HG02798 (cell line): Measurements from ENCODE around the gene EBNA1BP2.
"Not testable (repeated sequence)": the region's sequence is repeated elsewhere in the genome, so short reads cannot be mapped to it uniquely, and the experiment has no call there.

Experiments used
- ATAC-seq: cut with Tn5 transposase; IDR thresholded peaks from one replicate; pipeline ENCODE4 v1.9.1; 2021; ENCODE audit warnings: mild to moderate bottlenecking; ENCODE audit not compliant: unreplicated experiment, poor library complexity

EBNA1BP2 gene

DNA sequence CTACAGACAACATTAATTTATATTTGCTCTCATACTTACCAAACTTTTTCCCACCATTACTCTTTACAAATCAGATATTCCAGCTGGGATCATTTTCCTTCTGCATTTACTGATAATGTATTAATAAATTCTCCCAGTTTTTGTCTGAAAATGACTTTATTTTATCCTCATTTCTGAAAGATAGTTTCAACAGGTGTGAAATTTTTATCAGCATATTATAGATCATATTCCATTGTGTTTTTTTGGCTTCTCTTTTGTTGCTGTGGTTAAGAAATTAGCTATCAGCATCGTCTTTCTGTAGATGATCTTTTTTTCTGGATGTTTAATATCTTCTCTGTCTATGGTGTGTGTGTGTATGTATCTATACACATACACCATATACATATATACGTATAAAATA, 2.8 kb upstream of the EBNA1BP2 start:
- ATAC-seq: no peak

DNA sequence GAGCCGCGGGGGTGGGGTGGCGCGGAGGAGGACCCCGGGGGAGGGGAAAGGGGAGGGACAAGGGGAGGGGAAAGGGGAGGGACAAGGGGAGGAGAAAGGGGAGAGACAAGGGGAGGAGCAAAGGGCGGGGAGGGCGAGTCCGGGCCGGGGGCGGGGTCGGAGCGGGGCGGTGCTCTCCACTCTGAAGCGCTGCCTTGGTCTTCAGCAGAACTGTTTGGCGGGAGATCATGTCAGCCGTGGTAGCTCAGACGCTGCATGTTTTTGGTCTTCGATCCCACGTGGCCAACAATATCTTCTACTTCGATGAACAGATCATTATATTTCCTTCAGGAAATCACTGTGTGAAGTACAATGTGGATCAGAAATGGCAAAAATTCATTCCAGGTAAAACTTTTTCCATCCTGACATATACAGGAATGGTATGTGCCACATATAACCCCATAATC, 460 bp upstream of the EBNA1BP2 start:
- peak; percentile 50 for ATAC-seq

DNA sequence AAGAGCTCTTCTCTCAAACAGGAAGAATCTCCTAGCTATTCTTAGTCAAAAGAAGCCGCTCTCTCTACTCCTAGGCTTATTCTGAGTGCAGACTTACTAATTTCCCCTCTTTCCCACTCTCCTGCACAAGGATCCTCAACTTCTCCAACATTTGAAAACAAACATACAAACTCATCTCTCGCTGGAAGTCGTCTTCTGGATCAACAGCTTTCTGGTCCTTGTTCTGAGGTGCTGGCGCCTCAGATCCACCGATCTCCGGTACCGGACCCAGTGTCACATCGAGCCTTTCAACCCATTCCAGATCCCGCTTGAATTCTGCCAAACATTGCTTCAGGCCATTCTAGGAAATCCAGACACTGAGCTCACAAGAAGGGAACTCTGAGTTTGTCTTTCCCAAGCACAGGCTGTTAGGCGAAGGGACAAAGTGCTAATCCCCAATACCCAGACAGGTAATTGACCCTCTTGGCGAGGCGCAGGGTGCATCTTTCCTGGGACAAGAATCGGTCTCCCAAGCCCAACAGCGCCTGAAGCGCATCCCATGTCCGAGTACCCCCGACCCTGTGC, 696 bp downstream of the EBNA1BP2 start:
- ATAC-seq: no peak

GRCh38 chr1:43165765-43166164, 6.3 kb downstream of the EBNA1BP2 start:
- ATAC-seq: no peak

DNA sequence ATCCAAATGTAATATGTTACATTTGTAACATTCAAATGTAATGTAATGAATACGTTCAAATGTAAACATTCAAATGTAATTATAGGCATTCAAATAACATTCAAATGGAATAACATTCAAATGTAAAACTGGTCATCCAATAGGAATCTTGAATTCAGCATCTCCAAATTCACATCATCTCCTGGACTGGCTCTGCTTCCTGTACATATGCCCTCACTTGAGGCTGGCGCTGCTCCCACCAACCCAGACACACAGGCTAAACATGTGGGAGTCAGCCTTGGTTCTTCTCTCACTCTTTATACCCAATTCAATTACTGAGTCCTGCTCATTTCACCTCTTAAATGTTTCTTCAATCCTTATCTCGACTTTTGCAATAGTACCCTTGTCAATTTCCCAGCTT, 6.9 kb downstream of the EBNA1BP2 start:
- no peak for ATAC-seq

DNA sequence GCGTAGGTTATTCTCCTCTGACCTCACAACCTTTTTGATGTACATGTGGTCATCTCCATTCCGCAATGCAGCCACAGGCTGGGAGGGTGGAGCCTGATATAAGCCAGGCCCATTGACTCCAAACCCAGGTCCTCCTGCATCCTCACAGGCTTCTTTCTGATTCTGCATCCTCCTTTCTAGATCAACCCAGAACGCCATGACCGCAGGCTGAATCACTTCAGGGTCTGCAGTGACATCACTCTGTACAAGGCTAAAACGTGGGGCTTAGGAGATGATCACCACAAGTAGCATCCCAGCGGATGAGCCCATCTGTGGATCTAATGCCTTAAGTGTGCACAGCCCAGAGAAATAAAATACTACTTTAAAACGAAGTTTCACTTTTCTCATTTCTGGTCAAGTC, 16.1 kb downstream of the EBNA1BP2 start:
- no peak for ATAC-seq

DNA sequence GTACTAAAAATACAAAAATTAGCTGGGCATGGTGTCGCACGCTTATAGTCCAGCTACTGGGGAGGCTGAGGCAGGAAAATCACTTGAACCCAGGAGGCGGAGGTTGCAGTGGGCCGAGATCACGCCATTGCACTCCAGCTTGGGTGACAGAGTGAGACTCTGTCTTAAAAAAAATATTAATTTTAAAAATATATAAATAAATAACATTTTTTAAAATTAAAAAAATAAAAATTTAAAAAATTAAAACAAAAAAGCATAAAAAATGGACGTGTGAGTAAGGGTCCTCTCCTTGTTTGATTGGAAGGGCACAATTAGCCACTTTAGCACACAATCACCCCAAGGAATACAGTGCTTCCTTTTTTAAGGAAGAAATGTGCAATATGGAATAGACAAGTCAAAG, 18.6 kb downstream of the EBNA1BP2 start:
- ATAC-seq: no peak

DNA sequence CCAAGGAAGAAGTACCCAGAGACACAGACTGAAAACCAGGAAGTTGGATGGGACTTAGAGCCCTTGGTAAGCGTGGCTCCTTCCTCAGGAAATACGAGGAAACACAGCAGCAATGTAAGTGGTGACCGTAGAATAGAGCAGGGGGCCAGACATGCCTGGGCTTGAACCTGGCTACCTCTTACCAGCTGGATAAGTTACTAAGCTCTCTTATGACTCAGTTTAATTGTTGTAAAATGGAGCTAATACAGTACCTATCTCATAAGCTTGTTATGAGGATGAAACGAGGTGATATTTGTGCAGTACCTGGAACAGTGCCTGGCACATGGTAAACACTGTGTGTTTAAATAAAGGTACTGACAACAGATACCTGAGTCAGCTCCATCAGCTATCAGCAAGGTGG, 19.2 kb downstream of the EBNA1BP2 start:
- ATAC-seq: no peak

- ATAC-seq: no peak
Observed at GRCh38 chr1:43149889-43150288, 22.2 kb downstream of the EBNA1BP2 start.

DNA sequence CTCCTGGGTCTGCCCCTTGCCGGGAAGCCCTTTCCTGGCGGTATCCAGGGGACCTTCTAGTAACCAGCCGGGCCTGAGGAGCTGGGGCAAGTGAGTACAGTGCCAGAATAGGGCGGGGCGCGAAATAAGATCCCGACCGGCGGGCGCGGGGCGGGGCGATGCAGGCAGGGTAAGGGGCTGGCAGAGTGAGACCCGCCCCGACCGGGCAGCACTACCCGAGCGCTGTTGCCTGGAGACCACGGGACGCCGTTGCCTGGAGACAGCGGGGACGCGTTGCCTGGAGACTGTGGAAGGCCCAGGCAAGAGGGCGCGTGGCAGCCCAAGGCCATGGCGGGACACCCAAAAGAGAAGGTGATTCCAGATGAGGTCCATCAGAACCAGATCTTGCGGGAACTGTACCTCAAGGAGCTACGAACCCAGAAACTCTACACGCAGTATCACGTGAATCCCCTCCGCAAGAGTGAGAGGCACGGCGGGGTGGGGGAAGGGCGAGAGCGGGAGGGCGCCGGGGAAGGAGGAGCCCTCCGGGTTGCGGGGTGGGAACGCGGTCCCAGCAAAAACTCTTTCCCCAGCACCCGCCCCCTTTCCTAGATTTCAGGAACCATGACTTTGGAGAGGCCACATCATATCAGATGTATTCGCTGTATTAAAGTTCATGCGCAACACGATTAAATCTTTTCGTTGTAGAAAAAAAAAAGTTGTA, 24.3 kb downstream of the EBNA1BP2 start:
- no peak for ATAC-seq

DNA sequence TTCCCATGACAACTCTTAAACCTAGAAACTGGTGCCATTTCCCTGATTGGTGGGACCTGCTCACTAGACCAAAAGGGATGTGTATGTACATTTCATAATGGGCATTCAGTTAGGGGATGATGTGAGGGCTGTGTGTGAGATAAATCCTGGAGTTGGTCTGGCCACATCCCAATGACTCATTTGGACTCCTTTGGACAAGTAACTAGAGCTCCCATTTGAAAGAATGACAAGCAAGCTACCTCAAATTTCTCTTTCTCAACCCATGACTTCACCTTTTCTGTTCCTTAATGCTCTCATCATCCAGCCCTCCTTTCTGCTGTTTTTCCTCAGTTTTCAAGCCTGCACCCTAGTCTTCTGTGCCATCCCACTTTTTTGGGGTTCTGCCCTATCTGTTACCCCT, 27.9 kb downstream of the EBNA1BP2 start:
- no peak for ATAC-seq

- no peak for ATAC-seq
Observed at GRCh38 chr1:43143441-43143888, 28.6 kb downstream of the EBNA1BP2 start.

DNA sequence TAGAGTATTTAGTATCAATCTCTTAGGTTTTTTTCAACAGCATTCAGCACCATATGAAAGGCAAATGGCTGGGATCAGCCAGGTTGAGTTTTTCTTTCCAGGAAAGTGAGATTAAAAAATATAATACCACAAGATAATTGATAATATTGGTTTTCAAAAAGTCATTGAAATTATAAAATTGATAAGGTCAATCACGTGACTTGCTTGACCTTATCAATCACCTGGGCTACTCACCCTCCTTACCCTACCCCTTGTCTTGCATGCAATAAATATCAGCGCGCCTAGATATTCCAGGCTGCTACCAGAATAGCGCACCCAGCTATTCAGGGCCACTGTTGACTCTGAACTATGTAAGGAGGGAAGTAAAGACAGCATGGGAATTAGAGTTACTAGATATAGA, 31.5 kb downstream of the EBNA1BP2 start:
- ATAC-seq: no peak

DNA sequence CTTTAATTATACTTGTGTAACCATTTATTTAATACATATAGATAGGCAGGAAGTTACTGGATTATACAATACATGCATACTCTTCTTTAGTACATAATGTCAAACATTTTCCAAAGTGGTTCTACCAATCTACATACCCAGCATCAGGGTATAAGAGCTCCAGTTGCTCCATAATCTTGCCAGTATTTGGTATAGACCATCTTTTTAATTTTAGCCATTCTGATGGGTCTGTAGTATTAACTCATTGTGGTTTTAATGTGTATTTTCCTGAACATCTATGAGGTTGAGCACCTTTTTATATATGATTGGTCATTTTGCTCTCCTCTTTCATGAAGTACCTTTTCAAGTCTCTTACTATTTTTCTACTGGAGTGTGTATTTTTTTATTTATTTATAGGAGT, 32.1 kb downstream of the EBNA1BP2 start:
- no peak for ATAC-seq

- not testable (repeated sequence) for ATAC-seq
Observed at GRCh38 chr1:43139295-43139694, 32.8 kb downstream of the EBNA1BP2 start.

- no peak for ATAC-seq
Observed at GRCh38 chr1:43137445-43138052, 34.5 kb downstream of the EBNA1BP2 start.

DNA sequence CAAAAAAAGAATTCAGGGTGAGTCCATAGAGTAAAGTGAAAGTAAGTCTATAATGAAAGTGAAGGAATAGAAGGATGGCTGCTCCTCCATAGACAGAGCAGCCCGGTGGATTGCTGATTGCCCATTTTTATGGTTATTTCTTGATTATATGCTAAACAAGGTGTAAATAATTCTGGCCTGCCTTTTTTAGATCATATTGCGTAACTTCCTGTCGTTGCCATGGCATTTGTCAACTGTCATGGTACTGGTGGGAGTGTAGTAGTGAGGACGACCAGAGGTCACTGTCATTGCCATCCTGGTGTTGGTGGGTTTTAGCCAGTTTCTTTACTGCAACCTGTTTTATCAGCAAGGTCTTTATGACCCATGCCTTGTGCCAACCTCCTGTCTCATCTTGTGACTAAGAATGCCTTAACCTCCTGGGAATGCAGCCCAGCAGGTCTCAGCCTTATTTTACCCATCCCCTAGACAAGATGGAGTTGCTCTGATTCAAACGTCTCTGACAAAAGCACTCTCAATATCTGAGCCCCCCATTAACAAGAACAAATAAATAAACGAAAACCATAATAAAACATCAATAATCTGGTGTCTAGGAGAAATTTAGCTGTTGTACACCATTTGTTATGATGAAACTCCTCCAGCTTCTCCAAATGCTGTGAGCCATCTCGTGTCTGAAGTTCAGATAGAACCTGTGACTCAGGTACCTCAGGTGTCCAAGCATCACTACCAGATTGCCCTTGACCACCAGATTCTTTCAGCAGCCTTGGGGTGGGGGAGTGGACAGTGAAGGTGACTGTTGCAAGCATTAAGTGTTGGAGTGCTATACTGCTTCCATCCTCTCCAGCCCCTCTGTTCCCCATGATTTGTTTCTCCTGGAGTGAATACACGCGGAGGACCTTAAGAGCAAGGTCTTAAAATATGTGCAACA, 36.0 kb downstream of the EBNA1BP2 start:
- ATAC-seq: no peak

DNA sequence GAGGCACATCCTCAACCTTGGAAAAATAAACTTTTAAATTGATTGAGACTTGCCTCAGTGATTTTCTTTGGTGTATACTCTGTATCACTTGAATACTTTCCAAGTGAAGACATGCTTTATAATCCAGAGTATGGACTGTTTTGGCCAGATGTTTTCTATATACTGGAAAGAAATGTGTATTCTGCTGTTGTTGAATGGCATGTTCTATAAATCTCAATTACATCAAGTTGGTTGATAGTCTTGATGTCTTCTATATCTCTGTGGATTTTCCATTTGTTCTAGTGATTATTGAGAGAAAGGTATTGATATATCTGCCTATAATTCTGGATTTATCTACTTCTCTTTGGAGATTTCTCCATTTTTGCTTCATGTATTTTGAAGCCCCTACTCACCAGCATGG, 37.5 kb downstream of the EBNA1BP2 start:
- ATAC-seq: no peak

GRCh38 chr1:43134068-43134467, 38.0 kb downstream of the EBNA1BP2 start:
- ATAC-seq: no peak

- ATAC-seq: no peak
Observed at GRCh38 chr1:43129426-43129825, 42.7 kb downstream of the EBNA1BP2 start.

DNA sequence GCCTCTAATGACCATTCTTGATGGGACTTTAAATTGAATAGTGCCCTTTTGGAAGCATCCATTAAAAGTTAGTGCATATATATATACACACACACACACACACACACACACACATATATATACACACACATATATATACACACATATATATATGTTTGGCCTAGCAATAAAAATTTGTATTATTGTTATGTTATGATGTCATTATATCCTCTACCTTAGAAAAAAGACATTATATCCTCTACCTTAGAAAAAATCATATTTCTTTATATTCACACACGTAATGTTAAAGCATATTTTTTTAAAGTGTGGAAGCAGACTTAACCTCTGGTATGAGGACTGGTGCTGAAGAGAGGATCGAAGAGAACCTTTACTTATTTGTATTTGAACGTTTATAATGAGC, 43.3 kb downstream of the EBNA1BP2 start:
- no peak for ATAC-seq
